ENCODE measurements around the gene FXYD6. TPM values are rescaled to one million over a fixed set of nuclear protein-coding genes. Genes with fewer than 3 reads are reported as not detected.

The FXYD6 gene
- total RNA-seq, 1 donor from 2014 or later = 20.0 TPM

- no peak for DNase-seq (ENCODE audit: extremely low read depth, low read depth, low spot score)
These were observed 11.7 kb upstream of the FXYD6 start for GRCh38 chr11:117888139-117888566.

GRCh38 chr11:117887431-117888138 is 11.1 kb upstream of the FXYD6 start:
- DNase-seq (ENCODE audit: extremely low read depth, low read depth, low spot score) = no peak

GRCh38 chr11:117885777-117886176 is 9.3 kb upstream of the FXYD6 start:
- DNase-seq (ENCODE audit: extremely low read depth, low read depth, low spot score) = no peak

- no peak for DNase-seq (ENCODE audit: extremely low read depth, low read depth, low spot score)
These were observed 8.5 kb upstream of the FXYD6 start for GRCh38 chr11:117884994-117885393.

- no peak for DNase-seq (ENCODE audit: extremely low read depth, low read depth, low spot score)
These were observed 6.6 kb upstream of the FXYD6 start for GRCh38 chr11:117883063-117883462.

- no peak for DNase-seq (ENCODE audit: extremely low read depth, low read depth, low spot score)
These were observed 6.0 kb upstream of the FXYD6 start for GRCh38 chr11:117882311-117882905.

GRCh38 chr11:117881217-117881616 is 4.8 kb upstream of the FXYD6 start:
- no peak for DNase-seq (ENCODE audit: extremely low read depth, low read depth, low spot score)

- no peak for DNase-seq (ENCODE audit: extremely low read depth, low read depth, low spot score)
These were observed 3.3 kb upstream of the FXYD6 start for GRCh38 chr11:117879516-117880480.

GRCh38 chr11:117878939-117879475 is 2.5 kb upstream of the FXYD6 start:
- no peak for DNase-seq (ENCODE audit: extremely low read depth, low read depth, low spot score)

GRCh38 chr11:117878314-117878938 is 2.0 kb upstream of the FXYD6 start:
- no peak for DNase-seq (ENCODE audit: extremely low read depth, low read depth, low spot score)

GRCh38 chr11:117877120-117877784 is 794 bp upstream of the FXYD6 start:
- DNase-seq (ENCODE audit: extremely low read depth, low read depth, low spot score) = no peak

GRCh38 chr11:117876059-117876340 is 458 bp downstream of the FXYD6 start:
- no peak for DNase-seq (ENCODE audit: extremely low read depth, low read depth, low spot score)

- no peak for DNase-seq (ENCODE audit: extremely low read depth, low read depth, low spot score)
These were observed 938 bp downstream of the FXYD6 start for GRCh38 chr11:117875382-117876058.

- no peak for DNase-seq (ENCODE audit: extremely low read depth, low read depth, low spot score)
These were observed 1.5 kb downstream of the FXYD6 start for GRCh38 chr11:117874910-117875381.

GRCh38 chr11:117874253-117874909 is 2.1 kb downstream of the FXYD6 start:
- DNase-seq (ENCODE audit: extremely low read depth, low read depth, low spot score) = no peak

- no peak for DNase-seq (ENCODE audit: extremely low read depth, low read depth, low spot score)
These were observed 2.7 kb downstream of the FXYD6 start for GRCh38 chr11:117873828-117874125.

GRCh38 chr11:117872975-117873827 is 3.3 kb downstream of the FXYD6 start:
- DNase-seq (ENCODE audit: extremely low read depth, low read depth, low spot score) = no peak

- DNase-seq (ENCODE audit: extremely low read depth, low read depth, low spot score) = no peak
These were observed 4.0 kb downstream of the FXYD6 start for GRCh38 chr11:117872420-117872961.
